Measurements from ENCODE around the gene ADIPOR2.
"Not testable (repeated sequence)": the region's sequence is repeated elsewhere in the genome, so short reads cannot be mapped to it uniquely, and the experiment has no call there.

The ADIPOR2 gene

DNA sequence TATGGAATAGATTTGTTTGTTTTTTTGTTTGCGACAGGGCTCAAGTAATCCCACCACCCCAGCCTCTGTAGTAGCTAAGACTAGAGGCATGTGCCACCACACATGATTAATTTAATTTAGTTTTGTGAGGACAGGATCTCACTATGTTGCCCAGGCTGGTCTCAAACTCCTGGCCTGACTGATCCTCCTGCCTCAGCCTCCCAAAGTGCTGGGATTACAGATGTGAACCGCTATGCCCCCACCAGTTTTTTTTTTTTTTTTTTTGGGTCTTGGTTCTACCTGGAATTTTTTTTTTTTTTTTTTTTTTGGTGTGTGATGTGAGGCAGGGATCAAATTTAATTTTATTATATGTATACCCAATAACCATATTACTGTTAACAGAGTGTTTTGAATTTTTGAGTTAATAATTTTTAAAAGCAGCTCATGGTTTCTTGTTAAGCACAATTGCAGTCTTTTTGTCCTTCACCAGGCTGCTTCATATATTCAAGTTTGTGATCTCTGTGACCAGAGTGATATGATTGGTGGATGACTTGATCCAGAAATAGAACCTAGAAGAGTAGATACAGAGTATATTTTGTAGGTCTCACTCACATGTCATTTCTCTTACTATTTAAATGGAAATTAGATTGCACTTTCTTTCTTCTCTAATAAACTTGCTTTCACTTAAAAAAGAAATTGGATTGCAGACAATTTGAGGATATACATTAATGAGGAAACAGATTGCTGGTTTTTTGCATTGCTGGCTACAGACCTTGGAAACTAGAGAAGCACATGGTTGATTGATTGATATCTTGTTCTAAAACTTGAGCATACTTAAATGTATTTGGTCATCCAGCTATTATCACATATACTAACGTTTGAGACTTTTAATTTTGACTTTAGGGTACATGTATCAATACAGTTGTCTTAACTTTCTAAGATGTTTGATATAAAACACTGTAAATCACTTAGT is 13.2 kb downstream of the ADIPOR2 start:
- DNase-seq (ENCODE audit: low spot score) = no peak

DNA sequence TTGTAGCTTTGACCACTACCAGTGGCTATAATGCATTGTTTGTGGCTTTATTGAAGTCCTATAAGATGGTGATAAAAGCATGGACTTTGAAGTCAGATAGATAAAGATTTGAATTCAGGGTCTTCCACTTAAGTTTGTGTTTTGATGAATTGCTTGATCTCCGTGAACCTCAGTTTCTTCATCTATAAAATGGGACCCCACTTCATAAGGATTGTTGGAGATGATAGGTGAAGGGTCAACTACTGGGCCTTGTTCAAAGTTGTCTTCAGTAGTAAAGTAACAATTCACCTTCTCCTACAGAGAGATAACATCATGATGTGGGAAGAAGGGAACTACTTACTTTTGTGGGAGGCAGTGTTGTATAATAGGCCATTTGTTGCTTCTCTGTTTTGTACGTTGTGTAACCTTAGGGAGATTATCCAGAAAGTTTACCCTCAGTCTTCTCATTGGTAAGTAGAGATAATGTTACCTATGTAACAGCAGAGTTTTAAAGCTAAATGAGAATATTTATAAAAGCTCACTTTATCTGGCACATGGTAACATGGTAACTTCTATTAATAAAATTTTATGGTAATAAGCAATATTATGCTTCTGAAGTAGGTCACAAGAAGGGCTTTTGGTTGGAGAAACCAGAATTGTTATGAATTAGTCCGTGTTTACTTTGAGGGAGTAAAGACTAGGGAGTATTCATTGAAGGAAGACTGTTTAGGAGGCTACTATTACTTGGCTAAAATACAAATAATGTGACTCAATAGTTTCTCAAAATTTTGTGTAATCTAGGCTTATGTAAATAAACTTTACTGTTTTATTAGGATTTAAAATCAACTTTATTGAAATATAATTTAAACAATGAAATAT is 15.1 kb downstream of the ADIPOR2 start:
- no peak for DNase-seq (ENCODE audit: low spot score)

DNA sequence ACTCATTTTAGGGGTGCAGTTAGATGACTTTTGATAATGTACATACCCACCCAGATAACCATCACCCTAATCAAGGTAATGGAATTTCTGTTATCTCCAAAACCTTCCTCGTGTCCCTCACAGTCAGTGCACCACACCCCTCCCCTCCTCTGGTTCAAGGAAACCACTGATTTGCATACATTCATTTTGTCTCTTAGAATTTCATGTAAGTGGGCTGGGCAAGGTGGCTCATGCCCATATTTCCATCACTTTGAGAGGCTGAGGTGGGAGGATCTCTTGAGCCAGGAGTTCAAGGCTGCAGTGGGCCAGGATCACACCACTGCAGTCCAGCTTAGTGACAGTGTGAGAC is 15.7 kb downstream of the ADIPOR2 start:
- DNase-seq (ENCODE audit: low spot score) = no peak

DNA sequence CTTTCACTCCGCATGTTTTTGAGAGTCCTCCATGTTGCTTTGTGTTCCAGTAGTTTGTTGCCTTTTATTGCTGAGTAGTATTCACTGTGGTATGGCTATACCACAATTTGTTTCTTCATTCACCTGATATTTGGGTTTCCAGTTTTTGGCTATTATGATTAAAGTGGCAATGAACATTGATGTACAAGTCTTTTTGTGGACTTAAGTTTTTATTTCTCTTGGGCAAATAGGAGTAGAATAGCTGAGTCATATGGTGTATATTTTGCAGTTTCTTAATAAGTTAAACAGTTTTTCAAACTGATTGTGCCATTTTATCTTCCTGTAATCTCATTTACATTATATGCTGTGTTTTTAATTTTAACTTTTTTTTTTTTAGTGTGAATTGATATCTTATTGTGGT is 16.2 kb downstream of the ADIPOR2 start:
- no peak for DNase-seq (ENCODE audit: low spot score)

DNA sequence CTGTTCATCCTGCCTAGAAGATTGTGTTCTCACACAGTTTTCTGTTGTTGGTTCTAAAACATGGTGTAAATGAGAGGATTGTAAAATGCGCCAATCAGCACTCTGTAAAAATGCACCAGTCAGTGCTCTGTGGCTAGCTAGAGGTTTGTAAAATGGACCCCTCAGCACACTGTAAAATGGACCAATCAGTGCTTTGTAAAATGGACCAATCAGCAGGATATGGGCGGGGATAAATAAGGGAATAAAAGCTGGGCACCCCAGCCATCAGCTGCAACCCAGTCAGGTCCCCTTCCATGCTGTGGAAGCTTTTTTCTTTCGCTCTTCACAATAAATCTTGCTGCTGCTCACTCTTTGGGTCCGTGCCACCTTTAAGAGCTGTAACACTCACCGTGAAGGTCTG is 19.1 kb downstream of the ADIPOR2 start:
- not testable (repeated sequence) for DNase-seq (ENCODE audit: low spot score)

DNA sequence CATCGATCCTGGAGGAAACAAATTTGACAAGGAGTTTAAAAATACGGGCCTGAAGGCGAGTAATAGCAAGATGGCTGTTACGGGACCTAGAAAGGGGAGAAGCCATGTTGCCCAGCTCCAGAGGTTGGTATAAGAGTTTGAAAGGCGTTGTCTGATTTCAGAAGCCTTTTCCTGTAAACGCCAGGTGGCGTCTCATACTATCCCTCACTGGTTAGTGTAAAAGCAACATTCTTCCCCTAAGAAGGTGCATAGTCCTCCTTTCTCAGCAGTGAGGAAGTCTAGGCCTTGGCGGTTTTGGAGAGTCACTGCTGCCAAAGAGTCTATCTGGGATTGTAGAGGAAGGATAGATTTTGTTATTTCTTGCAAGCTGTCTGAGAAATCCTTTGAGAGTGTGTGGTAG is 20.0 kb downstream of the ADIPOR2 start:
- DNase-seq (ENCODE audit: low spot score) = not testable (repeated sequence)

DNA sequence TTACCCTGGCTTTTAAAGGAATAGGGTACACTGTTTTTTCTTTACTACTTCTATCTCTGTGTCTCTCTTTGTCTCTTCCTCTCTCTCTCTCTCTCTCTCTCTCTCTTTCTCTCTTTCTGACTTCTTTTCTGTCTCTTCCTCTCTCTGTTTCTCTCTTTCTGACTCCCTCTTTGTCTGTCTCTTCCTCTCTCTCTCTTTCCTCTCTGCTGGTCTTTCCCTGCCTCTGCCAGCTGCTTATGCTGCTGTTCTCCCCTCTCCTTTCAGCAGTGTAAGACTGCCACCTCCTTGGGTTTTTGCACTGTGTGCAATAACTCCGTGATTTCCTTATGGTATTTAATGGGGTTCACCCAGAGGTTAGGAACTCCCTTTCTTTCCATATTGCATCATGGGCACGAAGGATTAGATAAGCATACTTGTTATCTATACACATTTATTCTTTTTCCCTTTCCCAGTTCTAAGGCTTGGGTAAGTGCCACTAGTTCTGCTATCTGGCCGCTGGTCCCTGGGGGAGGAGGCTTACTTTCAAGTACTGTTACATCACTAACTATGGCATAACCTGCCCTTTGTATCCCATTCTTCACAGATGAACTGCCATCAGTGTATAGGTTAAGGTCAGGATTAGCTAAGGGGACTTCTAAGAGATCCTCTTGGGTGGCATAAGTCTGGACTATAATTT is 20.8 kb downstream of the ADIPOR2 start:
- DNase-seq (ENCODE audit: low spot score) = not testable (repeated sequence)

DNA sequence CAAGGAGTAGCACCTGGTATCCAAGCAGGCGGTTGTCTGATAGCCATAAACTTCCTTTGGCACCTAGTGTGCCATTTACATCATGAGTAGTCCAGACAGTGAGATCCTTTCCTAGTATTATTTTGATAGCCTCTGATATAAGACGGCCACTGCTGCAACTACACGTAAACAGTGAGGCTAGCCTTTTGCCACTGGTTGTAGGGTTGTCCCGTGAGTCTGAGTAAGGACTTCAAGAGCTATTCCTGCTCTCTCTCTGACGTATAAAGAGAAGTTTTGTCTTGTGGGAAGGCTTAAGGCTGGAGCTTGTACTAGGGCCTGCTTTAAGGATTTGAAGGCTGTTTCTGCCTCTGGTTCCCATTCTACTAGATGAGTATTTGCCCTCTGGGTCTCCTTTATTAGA is 21.4 kb downstream of the ADIPOR2 start:
- DNase-seq (ENCODE audit: low spot score) = not testable (repeated sequence)

DNA sequence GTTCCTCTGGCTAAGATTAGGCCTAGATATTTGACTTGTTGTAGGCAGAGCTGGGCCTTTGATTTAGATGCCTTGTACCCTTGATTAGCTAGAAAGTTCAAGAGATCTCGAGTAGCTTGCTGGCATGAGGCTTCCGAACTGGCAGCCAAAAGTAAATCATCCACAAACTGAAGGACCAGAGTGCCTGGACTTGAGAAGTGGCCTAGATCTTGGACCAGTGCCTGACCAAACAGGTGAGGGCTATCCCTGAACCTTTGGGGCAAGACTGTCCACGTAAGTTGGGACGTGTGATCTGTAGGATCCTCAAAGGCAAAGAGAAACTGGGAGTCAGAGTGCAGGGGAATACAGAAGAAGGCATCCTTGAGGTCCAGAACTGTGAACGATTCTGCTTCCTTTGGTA is 22.0 kb downstream of the ADIPOR2 start:
- DNase-seq (ENCODE audit: low spot score) = not testable (repeated sequence)

DNA sequence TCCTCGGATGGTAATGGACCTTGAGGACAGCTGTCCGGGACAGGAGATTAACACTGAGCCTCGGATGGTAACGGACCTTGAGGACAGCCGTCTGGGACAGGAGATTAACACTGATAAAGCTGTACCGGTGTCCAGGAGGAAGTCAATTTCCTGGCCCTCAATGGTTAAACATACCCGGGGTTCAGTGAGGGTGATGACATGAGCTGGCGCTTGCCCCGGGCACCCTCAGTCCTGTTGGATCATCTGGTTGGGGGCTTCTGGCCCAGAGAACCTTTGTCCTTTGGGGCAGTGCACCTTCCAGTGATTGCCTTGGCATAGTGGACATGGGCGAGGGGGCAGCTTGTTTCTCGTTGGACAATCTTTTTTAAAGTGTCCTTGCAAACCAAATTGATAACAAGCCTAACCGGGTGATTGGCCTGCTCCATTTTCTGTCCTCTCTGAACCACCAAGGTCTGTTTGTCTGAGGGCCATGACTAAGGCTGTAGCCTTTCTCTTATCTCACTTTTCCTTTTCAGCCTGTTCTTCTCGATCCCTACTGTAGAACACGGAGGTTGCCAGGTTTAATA is 23.0 kb downstream of the ADIPOR2 start:
- DNase-seq (ENCODE audit: low spot score) = not testable (repeated sequence)

DNA sequence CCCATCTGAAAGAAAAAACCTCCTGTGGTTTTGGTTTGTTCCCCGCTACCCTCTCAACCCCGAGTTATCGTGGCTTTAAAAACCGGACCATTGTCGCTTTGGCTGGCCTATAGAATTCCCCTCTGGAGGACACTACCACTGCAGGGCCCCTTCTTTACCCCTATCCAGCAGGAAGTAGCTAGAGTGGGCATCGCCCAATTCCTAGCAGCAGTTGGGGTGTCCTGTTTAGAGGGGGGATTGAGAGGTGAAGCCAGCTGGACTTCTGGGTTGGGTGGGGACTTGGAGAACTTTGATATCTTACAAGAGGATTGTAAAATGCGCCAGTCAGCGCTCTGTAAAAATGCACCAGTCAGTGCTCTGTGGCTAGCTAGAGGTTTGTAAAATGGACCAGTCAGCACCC is 24.6 kb downstream of the ADIPOR2 start:
- DNase-seq (ENCODE audit: low spot score) = not testable (repeated sequence)

DNA sequence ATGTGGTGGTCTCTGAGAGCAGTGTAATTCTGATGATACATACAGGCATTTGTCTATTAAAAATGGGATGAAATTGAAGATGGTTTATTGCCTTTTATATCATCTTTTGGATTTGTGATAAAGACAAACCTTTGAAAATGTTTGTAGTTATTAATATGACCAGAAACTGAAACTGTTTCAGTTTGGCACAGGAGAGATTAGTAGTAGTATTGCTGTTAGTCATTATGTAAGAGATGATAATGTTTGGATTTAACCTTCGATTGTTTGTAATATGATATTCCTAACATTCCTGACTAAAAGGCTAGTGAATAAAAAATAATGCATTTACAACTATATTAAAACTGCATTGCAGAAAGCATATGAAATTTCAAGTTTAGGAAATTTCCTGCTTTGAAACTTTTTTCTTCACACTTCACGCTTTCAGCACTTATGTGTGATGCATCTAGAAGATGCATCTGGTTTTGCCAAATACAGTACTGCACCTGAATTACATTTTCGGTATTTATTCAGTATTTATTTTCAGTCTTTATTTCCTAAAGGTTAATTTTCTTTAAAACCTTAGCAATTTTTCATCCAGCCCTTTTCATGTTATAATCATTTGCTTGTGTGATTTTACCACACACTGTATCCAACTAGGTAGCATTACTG is 25.5 kb downstream of the ADIPOR2 start:
- no peak for DNase-seq (ENCODE audit: low spot score)

DNA sequence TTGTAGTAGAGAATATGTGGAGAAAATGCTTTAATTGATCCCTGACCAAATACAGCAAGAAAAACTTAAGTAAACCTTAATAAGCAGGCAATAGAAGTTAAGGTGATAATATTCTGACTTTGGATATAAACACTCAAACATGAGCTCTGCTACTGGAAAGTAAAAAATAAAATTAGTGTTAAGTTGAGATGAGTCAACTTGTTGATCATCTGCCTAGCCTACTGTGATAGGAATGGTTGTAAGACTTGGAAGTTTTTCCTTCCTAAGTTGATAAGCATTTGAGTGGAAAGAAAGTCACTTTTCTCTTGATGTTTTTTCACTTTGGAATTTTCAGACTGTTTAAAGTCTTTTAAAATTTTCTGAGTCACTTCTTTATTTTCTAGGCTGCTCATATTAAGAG is 26.0 kb downstream of the ADIPOR2 start:
- DNase-seq (ENCODE audit: low spot score) = no peak

DNA sequence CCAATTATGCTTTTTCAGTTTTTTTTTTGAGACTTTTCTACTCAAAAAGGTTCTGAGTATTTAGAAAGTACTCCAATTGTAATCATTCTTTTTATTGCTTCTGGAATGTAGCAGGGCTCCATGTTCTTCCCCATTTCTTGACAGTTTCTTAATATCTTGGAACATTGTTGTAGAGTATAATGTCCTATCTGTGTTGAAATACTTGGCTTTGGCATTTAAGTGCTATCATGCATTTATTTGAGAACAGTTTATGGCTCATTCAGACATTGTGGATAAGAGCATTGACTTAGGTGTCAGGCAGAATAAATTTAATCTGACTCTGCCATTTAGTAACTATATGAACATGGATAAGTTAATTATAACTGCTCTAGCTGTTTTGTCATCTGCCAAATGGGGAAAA is 28.3 kb downstream of the ADIPOR2 start:
- DNase-seq (ENCODE audit: low spot score) = no peak

DNA sequence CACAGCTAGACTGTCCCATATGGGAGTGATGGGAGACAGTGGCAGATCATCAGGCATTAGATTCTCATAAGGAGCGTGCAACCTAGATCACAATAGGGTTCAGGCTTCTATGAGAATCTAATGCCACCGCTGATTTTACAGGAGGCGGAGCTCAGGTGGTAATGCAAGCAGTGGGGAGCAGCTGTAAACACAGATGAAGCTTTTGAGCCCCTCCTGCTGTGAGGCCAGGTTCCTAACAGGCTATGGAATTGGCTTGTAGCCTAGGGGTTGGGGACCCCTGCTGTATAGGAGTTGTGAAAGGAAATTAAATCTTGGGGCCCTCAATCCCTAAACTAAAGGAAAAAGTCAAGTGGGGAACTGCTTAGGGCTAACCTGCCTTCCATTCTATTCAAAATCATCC is 29.6 kb downstream of the ADIPOR2 start:
- DNase-seq (ENCODE audit: low spot score) = no peak

DNA sequence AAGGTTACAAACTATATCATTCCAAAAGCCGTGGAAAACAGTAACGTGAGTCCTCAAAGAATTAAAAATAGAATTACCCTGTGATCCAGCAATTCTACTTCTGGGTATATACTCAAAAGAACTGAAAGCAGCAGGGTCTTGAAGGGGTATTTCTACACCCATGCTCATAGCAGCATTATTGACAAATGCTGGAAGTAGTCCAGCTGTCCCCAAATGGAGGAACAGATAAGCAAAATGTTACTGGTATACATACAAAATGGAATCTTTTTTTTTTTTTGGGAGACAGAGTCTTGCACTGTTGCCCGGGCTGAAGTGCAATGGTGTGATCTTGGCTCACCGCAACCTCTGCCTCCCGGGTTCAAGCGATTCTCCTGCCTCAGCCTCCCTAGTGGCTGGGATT is 32.9 kb downstream of the ADIPOR2 start:
- no peak for DNase-seq (ENCODE audit: low spot score)

DNA sequence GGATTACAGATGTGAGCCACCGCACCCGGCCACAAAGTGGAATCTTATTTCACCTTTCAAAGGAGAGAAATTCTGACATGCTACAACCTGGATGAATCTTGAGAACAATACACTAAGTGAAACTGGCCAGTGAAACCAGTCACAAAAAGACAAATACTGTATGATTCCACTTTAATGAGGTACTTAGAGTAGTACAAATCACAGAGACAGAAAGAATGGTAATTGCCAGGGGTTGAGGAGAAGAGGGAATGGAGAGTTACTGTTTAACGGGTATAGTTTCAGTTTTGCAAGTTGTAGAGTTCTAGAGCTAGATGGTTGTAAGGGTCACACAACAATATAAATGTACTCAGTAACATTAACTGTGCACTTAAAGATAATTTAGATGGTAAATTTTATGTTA is 33.4 kb downstream of the ADIPOR2 start:
- DNase-seq (ENCODE audit: low spot score) = no peak

DNA sequence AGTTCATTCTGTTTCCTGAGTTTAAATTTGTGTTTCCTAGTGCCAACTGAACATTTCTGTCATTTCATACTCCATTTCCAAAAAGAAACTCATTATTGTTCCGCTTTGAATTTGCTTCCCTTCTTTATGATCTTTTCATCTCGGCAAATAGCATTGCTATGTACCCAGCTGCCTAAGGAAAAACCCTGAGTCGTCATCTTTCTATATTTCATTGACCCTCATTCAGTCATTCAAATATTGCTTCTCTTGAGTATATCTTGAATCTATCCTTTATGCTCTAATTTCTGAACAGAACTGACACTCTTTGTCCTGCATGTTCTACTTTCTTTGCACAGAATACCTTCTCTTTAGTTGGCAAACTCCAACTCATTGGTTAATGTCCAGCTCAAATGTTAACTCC is 35.9 kb downstream of the ADIPOR2 start:
- no peak for DNase-seq (ENCODE audit: low spot score)

DNA sequence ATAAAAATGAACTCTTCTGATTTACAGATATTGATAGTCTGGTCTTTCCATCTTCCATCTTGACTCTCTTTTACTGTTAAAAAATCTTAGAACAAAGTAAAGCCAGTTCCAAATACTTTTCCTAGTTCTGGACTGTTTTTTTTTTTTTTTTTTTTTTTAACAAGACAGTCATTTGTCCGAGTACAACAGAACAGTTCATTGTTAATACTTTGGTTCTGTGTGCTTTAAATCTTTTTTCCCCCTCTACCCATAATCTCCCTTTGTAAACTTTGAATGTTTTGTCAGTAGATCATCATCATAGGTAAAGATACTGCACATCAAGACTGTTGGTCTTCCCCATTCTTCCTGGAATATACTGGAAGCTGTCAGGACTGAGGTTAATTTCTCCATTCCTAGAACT is 38.0 kb downstream of the ADIPOR2 start:
- no peak for DNase-seq (ENCODE audit: low spot score)

DNA sequence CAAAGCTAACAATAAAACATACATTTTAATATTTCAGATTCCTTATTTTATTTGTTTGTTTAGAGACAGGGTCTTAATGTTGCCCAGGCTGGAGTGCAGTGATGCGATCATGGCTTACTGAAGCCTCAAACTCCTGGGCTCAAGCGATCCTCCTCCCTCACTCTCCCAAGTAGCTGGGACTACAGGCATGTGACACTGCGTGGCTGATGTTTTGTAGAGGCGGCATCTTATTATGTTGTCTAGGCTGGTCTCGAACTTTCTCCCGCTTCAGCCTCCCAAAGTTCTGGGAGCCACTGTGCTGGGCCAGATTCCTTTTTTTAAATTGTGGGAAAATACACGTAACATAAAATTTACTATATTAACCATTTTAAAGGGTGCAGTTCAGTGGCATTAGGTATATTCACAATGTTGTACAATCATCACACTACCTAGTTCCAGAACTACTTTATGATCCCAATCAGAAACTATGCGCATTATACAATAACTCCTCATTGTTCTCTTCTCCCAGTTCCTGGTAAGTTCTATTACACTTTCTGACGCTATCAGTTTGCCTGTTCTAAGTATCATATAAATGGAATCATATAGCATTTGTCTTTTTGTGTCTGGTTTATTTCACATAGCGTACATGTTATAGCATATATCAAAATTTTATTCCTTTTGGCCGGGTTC is 40.3 kb downstream of the ADIPOR2 start:
- DNase-seq (ENCODE audit: low spot score) = no peak

DNA sequence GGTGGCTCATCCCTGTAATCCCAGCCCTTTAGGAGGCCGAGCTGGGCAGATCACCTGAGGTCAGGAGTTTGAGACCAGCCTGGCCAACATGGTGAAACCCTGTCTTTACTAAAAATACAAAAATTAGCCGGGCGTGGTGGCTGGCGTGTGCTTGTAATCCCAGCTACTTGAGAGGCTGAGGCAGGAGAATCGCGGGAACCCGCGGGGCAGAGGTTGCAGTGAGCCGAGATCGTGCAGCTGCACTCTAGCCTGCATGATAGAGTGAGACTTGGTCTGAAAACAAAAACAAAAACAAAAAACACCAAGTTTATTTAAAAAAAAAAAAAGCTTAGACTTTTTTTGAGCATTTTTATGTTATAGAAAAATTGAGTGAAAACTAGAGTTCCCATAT is 40.8 kb downstream of the ADIPOR2 start:
- not testable (repeated sequence) for DNase-seq (ENCODE audit: low spot score)
